GM18511 (cell line): Measurements from ENCODE around the gene PEX14.

Source experiments
- ATAC-seq: cut with Tn5 transposase; IDR thresholded peaks from one replicate; pipeline ENCODE4 v1.9.1; 2021; ENCODE audit warnings: mild to moderate bottlenecking, moderate library complexity; ENCODE audit not compliant: unreplicated experiment

PEX14 gene

DNA sequence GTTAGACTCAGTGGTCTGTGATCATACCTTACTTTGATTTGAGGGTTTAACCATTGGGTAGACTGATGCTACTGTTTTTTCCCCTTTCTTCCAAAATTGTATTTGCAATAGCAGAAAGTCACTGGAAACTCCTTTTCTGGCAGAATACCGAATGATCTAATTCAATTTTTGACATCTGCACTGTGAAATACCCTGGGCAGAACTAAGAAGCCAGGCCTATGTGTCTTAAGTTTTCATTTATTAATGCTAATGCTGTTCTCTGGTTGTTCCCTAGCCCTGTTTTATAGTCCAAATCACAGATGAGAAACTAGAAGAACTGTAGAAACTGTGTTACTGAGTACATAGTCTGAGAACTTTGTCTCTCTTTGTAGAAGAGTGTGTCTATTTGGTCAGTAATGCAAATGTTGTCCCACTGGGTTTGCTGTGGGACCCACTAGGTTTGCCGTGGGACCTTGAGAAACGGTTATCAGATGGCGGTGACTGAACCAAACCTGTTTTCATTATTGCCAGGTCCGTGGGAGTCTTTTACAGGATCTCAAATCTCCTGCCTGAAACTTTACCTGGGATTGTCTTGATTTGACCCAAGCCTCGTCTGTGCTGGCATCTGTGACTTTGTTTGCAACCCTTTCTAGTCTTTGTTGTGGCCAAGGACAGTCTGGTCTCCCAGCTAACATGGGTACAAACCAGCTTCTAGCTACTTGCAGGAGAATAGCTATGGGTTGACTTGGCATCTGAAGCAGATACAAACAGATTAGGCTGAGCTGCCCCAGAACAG lies 41.4 kb downstream of the PEX14 start:
- no peak for ATAC-seq

DNA sequence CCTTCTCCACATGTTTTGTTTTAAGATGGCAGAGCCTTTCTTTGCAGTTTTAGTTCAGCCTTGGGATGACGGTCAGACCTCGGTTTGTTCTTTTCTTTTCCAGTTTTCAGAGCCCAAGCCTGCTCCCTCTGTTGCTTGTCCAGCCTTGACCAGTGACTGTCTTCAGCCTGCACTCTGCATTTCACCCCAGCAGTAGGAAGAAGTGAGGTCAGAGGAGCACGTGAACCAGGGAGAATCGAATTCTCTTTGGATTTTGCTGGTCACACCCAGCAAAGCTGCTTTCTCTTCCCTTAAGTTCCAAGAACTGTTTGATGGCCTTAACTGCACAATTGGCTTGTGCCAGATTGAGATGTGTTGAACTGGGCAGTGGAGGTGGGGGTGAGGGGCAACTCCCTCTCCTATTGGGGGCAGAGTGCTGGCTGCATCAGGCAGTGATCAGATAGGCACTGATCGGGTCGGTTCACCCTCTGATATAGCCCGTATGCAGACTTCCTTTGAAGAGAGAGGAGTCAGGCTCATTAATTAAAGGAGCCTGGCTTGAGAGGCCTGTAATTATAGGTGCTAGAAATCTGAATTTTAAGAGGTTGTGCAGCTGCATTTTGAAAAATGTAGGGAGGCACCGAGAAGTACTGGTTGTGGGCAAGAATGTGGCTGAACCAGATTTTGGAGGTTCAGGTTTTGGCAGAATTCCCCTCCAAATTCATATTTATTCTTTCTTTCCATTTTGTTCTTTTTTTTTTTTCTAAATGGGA lies 42.4 kb downstream of the PEX14 start:
- no peak for ATAC-seq

DNA sequence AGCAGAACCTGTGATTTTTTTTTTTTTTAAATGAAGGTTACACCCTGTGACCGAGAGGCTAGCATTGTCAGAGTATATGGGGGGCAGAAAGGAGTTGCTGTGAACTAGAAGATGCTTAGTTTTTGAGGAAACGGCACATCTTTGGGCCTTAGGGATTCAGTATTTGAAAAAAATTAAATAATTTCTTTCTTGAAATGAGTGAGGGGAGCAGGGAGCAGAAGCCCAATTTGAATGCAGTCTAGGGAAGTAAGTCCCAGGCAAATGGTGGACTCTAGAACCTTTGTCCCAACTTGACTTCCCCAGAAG lies 42.9 kb downstream of the PEX14 start:
- ATAC-seq: no peak

DNA sequence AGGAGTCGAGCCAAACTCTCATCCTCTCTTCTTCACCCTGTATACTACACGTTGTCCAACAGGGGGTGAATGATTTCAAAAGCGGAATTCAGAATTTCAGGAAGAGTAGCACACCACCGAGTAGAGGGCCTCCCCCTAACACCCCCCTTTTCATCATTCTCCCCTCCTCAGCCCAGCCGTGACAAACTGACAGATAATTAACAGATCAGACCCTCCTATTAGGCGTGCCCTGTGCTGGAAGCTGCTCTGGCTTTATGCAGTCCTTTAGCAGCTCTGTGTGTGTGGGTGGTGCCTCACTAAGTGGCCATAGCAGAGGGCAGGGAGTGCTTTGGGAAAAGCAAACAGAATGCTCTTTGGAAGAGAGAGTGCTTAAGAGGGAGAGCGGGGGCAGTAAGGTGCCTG lies 44.3 kb downstream of the PEX14 start:
- no peak for ATAC-seq

DNA sequence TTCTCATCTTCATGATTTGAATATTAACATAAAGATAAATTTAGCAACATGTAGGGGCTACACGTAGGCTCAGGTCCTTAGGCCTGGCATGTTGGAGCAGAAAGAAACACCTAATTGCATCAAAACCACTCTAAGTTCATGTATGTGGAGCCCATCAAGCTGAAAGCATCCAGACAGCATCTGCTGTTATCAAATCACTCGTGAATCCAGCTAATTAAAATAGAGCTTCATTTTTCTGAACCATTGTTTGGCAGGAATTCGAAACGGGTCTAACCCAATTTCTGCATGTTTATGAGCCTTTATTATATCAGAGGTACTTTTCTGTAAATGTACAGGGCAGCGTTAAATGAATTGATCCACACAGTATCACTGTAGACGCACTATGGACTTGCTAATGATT lies 45.7 kb downstream of the PEX14 start:
- no peak for ATAC-seq

DNA sequence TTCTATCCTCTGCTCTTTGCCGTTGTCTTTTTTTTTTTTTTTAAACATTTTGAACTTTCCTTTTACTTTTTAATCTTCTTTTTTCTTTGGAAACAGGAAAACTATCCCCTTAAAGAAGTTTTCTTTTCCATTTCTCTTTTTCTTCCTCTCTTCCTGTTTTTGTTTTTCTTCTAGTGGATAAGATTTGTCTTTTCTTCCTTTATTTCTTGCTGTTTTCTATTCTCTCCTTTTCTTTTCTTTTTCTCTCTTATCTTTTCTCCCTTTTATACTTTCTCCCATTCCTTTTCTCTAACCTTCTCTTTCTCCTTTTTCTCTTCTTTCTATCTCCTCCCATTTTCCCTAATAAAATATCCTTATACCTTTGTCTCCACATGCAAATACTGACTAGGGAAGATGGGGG lies 46.2 kb downstream of the PEX14 start:
- ATAC-seq: no peak

DNA sequence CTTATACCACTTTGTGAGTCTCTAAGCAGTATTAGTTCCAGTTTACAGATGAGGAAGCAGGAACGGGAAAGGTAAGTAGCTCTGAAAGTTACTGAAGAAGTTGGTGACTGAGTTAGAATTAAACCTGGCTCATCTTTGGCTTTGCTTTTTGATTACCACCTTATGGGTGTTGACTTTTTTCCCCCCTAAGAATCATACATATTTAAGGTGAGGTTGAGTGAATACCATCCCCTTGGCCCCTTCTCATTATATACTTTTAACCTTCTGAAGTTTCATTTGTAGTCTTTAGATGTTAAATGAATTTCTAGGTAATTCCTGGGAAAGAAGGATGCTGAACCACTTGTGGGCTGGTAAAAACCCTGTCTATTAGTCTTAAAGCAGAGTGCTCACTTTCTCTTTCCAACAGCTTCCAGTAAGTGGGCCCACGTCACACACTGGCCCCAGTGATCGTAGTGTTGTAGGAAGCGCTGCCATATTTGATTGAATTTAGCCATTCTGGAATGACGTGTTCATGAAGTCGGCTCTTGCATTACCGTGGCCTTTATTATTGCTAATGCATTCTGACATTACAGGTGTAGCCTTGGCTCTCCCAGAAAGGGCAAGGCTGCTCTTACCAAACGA lies 46.9 kb downstream of the PEX14 start:
- no peak for ATAC-seq

DNA sequence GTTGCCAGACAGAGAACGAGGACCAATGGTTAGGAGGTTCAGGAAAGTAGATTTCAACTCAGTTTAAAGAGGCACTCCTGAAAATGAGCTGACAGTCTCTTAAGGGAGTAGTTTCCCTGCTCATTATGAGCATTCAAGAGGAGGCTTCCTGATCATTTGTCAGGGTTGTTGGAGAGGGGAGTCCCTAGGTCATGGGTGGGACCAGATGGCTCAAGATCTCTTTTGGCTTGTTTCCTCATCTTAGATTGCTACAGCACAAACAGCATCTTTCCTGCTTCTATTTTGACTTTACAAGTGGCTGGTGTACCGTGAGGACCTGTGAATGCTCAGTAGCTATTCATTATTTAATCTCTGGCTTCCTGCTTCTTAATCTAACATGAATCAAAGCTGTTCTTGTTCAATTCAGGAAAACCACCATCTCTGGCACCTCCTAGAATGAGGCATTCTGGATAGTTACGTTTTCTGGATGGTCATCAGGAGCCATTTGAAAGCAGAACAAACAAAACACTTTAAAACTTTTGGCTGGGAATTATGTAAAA lies 47.6 kb downstream of the PEX14 start:
- ATAC-seq: no peak

DNA sequence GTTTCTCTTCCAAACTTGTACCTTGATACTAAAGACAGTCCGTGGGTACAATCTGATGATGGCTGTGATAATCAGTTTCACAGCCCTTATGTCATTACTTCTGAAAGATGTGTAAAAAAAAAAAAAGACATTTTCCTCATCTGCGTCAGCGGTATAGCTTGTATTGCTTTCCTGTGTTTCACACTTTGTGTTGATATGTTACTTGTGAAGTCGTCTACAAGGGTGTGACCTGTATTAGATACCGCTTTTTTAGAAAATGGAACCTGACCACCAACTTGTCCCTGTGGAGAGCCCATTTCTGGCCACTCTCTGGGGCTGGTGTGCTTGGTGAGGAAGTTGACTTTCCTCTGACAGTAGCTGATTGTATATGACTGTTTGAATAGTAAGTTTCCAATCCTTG lies 50.5 kb downstream of the PEX14 start:
- no peak for ATAC-seq

DNA sequence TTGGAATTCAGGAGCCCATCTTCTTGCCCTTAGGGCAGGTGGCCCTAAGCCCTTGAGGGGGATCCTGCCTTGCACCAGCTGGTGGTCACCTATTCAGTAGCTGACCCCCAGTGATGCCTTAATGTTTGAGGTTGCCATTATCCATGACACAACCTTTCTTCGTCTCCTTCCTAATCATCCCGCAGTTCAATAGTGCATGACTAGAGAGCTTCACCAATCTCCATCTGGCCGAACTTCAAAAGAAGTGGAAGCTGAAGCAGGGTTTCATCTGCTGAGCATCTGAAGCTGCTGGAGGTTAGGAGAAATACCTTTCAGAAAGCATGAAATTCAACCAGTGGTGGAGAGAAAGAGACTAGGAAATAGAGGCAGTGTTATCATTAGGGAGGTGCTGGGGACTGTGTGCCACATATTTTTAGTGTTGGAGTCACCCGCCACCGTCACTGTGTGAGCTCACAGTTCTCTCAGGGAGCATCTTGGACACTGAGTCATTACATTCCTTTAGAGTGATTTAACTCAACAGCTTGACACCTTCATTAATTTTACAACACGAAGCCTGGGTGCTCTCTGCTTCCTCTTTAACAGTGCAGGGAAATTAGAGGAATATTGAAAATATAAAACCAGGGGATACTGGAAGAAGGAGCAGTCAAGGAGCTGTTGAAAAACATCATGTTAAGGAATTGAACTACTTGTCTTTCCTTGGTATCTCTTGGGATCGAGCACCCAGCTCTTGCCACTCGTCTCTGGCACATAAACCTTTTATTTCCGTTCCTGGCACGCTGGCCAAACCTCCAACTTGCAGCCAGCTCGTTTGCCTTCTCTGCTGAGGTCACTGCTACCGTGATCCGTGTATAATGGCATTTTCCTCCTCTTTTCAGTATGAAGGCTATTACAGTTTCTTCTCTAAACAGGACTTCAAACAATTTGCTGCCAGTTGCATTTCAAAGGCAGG lies 53.6 kb downstream of the PEX14 start:
- ATAC-seq: no peak

DNA sequence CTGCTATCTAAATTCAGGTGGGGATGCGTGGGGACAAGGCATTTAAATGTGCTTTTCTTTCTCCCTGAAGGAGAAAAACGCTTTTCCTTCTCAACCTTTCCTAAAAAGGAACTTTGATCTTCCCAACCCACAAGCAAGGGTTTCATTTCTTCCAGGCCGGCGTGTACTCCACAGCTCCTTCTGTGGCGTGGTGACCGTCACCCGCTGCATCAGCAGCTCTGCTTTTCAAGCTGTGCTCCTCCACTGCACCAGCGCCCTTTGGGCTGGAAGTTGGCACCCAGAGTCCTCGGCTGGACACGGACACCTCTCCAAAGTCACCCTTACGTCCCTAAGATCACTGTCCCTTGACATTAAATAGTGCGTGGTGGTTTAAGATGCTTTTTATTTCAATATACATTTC lies 54.3 kb downstream of the PEX14 start:
- no peak for ATAC-seq

DNA sequence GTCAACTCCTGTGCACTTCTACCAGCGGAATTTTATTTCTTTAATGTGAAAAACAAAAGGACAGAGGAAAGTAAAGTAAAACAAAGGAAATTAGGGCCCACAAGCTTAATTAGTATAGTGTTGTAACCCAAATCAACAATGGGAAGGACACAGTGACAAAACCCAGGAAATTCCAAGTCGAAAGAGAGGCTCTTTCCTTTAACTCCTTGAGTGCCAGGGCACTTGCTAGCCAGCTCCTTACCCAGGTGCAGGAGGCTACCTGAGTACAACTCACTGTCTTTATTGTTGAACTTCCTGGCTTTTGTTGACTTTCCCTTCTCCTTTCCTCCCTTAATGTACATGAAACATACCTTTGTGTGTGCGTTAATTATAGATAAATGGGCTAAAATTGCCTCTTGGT lies 55.0 kb downstream of the PEX14 start:
- no peak for ATAC-seq

DNA sequence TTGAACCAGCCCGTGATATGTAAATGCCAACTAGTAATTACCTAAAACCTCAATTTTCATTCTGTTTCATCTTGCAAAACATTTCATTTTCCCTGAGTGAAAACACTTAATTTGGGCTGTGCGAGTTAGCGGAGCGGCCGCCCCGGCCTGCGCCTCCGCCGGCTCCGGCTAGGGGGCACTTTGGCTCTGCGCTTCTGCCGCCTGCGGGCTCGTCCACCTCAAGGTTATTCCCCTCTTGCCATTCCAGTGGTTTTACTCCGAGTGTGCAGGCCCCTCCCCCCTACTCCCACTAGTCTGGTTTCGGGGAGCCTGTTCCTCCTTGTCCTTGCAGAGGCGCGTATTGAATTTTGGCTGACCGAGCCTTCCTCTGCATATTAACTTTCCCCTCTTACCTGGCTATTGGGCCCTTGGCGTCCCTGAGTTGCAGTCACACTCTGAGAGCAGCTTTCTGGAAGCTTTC lies 55.6 kb downstream of the PEX14 start:
- no peak for ATAC-seq

DNA sequence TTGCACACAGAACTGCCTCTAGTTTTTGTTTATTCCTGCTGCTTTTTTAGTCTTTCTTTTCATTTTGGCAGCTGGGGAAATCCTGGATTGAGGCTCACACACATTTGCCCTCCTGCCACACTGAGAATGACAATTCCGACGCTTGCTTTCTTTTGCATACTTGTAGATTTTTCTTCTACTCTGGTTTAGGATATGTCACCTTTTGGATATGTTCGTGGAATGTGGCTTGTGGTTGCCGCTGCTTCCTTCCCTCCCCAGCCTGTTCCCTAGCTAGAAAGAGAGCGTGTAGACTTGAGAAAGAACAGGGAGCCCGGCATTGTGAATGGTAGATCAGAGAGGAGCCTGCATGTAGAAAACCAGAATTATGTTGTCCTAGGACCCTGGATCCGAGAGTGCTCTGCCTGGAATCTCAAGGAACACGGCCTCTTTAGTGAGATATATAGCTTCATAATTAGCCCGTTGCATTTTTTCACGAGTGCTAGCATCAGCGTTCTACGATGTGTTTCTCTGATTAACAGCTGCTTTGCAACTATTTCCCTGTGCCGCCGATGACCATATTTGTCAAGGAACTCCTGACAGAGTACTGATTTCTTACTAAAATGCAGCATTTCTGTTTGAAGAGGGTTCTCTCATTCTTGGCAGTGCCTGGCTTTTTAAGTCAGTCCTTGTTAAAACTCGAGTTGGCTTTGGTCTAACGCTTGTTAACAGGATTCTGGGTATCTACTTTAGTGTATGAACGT lies 56.2 kb downstream of the PEX14 start:
- ATAC-seq: no peak

DNA sequence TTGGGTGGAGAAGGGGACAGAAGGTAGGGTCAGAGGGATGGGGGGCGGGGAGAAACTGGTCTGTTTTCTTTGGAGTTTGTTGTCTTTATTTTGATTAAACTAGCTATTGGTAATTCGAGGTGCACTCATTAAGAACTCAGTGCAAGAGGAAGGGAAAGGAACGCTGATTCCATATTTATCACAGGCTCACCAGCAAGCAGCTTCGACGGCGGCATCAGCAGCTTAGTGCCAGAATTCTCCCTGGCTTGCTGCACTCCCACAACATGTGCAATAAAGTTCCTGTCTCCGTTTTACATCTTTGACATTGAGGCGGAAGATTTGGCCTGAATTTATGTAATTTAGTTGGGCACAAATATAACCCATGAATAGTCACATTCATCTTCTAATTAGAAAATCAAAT lies 57.6 kb downstream of the PEX14 start:
- ATAC-seq: no peak

DNA sequence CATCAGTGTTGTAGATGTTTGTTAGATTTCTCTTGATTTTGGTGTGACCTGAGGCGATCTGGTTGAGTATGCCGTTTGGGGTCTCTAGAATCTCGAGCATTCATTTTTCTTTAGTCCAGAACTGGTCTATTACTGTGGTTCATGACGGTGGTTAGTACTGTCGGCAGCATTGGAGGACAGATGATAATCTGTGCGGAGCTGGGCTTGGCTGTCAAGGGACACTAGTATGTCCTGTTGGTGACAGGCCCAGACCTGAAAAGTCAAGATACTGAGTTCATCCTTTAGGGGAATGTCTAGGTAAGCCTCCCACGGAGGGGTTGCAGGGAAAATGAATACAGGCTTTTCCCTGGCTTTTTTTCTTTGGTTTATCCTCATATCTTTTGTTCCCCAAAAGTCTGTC lies 59.8 kb downstream of the PEX14 start:
- ATAC-seq: no peak

DNA sequence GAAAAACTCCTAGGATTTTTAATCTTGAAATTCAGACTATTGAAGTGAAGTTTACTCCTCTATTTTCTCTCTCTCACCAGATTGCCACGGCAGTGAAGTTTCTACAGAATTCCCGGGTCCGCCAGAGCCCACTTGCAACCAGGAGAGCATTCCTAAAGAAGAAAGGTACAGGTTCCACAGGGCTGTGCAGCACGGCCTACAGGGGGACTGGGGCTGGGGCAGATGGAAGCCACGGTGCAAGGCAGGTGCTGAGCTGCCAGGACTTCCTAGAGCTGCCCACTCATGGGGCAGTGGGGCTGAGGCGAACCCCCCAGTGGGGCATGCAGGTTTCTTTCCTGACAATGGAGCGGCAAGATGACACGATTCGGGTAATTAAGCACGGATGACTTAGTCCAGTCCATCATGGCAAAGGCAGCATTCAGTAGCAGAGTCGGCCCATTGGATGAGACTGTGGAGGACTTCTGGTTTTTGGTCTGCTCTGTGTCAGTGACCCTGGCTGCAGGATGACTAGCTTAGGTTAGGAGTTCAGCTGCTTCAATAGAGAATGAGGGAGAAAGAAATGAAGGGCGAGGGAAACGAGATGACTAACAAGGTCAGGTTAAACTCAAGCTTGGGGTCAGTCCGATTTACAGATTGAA lies 61.5 kb downstream of the PEX14 start:
- no peak for ATAC-seq

DNA sequence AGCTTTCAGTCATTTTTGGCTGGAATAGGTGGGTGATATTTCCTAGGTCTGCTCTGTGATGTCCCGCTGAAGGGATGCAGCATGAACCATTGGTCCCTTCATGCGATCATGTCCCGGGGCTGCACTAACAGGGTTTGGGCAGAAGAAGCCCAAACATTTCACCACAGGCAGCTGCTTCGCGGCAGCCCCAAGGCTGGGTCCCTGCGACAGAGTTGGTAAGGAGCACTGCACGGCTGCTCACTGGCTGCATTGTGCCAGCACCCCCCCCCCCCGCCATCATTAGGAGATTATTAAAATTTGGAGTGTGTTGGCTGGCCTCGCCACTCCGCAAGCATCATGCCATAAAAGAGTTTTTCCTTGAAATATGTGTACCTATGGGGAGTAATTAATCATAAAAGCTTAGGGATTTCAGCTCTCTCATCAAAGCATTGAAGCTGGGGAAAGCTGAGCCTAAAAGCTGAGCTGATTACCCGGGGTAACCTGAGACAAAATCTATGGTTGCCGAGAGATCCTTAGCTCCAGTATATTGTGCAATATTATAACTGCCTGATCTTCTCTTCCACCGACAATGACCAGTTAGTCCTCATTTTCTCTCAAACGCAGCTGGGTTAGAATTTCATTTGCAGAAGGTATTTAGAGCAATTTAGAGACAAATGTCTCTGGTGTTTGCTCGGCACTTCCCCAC lies 62.5 kb downstream of the PEX14 start:
- no peak for ATAC-seq
